ENCODE measurements around the gene TRIM47. TPM values are rescaled to one million over a fixed set of nuclear protein-coding genes. Genes with fewer than 3 reads are reported as not detected.

The TRIM47 gene
- polyA plus RNA-seq, 3 donors from 2014 or later: 3.2 to 4.0 (median 3.9) TPM

DNA sequence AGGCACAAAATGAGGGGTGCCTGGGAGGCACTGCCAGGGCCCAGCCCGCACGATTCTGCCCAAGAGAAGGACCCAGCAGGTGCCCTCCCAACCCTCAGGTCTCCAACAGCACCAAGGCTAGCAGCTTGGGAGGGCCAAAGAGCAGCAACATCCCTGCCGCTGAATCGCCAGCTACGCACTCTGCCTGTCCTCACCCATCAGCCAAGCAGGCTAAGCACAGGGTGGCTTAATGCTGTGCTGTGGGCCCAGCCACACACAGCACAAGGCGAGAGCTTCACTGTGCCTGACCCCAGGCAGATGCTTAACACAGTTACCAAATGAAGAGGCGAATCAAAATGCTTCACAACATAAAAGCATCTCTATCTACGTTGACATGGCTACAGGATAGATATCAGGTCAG is 36.9 kb upstream of the TRIM47 start:
- no peak for DNase-seq
- peaks cover 0 to 2% (median 0%) of the 10 kb centered on the region in 6 donors for H3K9me3 Mint-ChIP-seq
- peak overlapping the region in 1 of 6 donors; percentile 17 for H3K27ac Mint-ChIP-seq
- no peaks in the 10 kb centered on the region for H3K27me3 Mint-ChIP-seq (ENCODE audit: low read depth in 3 of 3)
- peaks cover 0 to 6% (median 4%) of the 10 kb centered on the region in 3 donors for H3K36me3 Mint-ChIP-seq
- H3K4me1 Mint-ChIP-seq: peaks cover 0 to 5% of the 10 kb centered on the region in 2 donors
- H3K4me3 Mint-ChIP-seq: no peak overlapping the region

DNA sequence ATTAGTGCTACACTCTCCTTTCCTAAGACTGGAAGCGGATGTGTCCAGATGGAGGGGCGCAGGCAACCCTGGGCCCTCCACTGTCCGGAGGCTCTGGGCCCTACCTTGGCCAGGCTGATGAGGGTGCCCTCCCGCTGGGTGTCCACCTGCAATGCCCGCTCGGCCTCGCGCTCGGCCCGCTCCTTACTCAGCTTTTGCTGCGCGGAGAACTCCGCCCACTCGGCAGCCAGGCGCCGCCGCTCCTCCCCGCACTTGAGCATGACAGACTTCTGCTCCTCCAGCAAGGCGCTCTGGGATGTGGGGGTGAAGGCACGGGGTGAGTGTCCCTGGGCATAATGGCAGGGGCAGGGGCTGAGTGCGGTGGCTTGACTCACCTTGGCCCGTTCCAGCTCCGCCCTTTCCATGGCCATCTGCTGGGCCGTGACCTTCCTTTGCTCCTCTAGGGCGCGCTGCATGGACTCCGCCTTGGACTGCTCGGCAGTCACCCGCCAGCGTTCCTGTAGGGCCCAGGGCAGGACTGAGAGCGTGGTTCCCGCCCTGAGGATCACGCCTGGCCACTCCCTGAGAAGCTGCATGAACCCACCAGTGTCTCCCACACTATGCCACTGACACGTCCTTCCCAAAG is 36.4 kb upstream of the TRIM47 start:
- H3K27me3 Mint-ChIP-seq (ENCODE audit: low read depth in 3 of 3): no peaks in the 10 kb centered on the region
- peaks cover 0 to 2% (median 0%) of the 10 kb centered on the region in 6 donors for H3K9me3 Mint-ChIP-seq
- no peak for DNase-seq
- H3K36me3 Mint-ChIP-seq: peaks cover 0 to 6% (median 4%) of the 10 kb centered on the region in 3 donors
- no peak overlapping the region for H3K4me3 Mint-ChIP-seq
- peaks cover 0 to 5% of the 10 kb centered on the region in 2 donors for H3K4me1 Mint-ChIP-seq
- H3K27ac Mint-ChIP-seq: no peak overlapping the region

DNA sequence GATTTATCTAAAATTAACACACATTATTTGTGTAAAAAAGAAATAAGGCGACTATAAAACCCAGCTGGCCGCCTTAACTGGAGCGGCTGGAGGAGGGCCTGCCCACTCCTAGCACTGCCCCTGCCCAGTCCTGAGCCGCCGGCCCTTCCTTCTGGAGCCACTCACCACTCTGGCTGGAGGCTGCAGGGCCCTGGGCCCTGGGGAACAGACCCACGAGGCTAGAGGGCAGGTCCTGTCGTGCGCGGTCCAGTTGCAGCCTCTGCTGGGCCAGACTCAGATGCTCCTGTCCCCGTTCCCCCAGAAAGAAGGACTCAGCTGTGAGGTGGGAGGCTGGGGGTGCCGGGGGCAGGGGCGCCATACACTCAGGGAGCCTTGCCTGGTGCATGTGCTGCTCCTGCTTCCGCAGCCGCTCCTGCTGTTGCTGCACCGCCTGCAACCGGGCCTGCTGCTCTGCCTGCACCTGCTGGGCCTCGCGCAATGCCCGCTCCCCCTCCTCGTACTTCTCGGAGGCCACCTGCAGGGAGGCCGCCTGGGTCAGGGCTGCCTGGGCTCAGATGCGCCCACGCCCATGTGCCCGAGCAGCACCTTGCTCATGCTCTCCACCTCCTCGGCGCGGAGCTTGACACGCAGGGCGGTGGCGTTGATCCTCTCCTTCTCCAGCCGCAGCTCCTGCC is 35.3 kb upstream of the TRIM47 start:
- no peaks in the 10 kb centered on the region for H3K27me3 Mint-ChIP-seq (ENCODE audit: low read depth in 3 of 3)
- H3K4me1 Mint-ChIP-seq: peaks cover 0 to 5% of the 10 kb centered on the region in 2 donors
- DNase-seq: no peak
- no peak overlapping the region for H3K27ac Mint-ChIP-seq
- peaks cover 0 to 4% (median 4%) of the 10 kb centered on the region in 3 donors for H3K36me3 Mint-ChIP-seq
- H3K4me3 Mint-ChIP-seq: no peak overlapping the region
- peaks cover 0 to 2% (median 0%) of the 10 kb centered on the region in 6 donors for H3K9me3 Mint-ChIP-seq

DNA sequence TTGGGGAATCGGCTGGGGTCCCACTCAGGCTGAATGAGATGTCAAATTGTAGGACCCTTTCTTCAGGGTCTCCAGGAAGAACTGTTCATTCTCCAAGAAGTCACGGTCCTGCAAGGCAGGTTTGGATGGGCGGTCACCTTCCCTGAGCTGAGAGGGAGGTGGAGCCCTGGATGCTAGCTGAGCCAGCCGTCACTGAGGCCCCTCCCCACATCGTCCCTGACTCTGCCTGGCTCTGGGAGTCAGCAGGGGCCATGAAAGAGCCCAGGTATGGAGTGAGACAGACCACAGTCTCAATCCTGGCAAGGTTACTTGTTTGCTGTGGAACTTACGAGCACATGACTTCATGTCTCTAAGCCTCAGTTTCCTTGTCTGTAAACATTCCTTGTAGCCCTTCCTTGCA is 32.3 kb upstream of the TRIM47 start:
- Mint-ChIP-seq H3K9me3 (peaks cover 0 to 2% (median 0%) of the 10 kb centered on the region in 6 donors), H3K27me3 (ENCODE audit: low read depth in 3 of 3) (peaks cover 0 to 2% (median 0%) of the 10 kb centered on the region in 3 donors), H3K4me1 (peaks cover 0 to 1% of the 10 kb centered on the region in 2 donors), H3K36me3 (no peaks in the 10 kb centered on the region), H3K27ac (no peak overlapping the region), H3K4me3 (no peak overlapping the region)
- no peak for DNase-seq

DNA sequence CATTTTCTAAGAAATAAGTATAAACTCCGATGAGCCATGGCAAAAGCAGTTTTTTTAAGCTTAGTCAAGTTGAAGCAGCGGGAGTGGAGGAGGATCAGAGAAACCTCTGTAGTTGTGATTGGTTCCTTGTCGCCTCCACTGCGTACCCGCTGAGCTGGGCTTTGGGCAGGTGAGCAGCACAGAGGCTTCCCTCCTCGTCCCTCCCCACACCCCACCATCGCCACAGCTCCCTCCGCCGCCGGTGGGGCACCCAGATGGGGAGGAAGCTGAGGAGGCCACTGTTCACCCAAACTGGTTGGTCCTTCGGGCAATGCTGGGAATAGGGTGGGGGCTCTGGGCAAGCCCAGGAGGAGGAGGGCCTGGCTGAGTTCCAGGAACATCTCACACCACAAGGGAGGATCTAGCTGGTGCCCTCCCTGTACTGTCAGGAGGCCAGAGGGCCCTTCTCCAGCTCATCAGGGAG is 31.5 kb upstream of the TRIM47 start:
- DNase-seq: no peak
- H3K4me1 Mint-ChIP-seq: peaks cover 0 to 4% of the 10 kb centered on the region in 2 donors
- no peak overlapping the region for H3K4me3 Mint-ChIP-seq
- no peaks in the 10 kb centered on the region for H3K36me3 Mint-ChIP-seq
- H3K9me3 Mint-ChIP-seq: peaks cover 0 to 2% (median 0%) of the 10 kb centered on the region in 6 donors
- no peak overlapping the region for H3K27ac Mint-ChIP-seq
- peaks cover 0 to 5% (median 0%) of the 10 kb centered on the region in 3 donors for H3K27me3 Mint-ChIP-seq (ENCODE audit: low read depth in 3 of 3)

DNA sequence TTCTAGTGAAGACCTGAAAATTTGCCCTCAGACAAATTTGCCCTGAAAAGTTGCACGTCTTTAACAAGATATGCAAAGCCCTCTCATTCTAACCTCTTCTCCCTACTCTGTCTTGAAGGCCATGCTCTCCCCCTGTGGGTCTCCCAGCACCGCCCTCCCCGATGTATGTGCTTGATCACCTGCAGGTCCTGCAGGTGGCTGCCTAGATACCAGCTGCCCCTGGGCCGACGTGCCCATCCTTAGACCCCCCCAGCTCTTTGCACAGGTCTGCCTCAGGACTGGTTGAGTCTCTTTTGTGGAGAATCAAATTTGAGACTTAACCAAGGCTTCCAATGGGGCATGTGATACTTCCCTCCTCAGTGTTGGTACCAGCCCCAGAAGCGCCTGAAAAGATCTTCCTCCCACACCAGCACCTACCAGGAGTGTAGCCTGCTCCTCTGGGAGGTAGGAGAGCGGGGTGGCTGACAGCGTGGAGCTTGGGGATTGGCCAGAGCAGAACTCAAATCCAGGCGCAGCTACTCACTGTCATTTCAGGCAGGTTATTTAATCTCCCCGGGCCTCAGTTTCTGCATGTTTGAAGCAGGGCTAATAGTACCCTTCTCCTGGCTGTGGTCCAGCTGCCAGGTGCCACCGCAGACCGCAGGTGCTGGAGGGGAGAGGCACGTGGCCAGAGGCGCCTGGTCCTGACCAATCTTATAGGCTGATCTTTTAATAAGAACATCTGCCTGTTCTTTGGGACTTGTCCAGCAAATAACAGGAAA is 30.9 kb upstream of the TRIM47 start:
- no peak for DNase-seq
- Mint-ChIP-seq H3K4me3 (peak overlapping the region in 1 of 5 donors; percentile 25), H3K36me3 (no peaks in the 10 kb centered on the region), H3K27ac (peak overlapping the region in 2 of 6 donors; percentile 49 to 76), H3K9me3 (peaks cover 0 to 2% (median 0%) of the 10 kb centered on the region in 6 donors), H3K4me1 (peaks cover under 1 to 5% of the 10 kb centered on the region in 2 donors), H3K27me3 (ENCODE audit: low read depth in 3 of 3) (peaks cover 0 to 5% (median 0%) of the 10 kb centered on the region in 3 donors)

DNA sequence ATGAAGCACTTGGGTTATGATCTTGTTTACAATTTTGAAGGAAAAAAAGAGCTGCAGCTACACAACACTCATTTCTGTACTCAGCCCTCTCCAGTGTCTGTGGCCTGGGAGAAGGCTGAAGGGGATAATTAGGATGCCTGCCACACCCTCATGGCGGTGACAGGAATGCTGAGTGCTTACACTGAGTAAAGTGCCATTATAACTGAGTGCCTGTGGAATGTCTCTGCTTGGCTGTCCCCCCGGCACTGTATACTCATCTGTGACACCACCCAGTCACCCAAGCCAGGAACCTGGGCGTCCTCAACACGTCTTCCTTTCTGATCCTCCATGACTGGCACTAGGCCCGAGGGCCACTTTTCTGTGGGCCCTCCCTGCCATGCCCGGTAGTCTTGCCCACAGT is 29.8 kb upstream of the TRIM47 start:
- no peak for DNase-seq
- Mint-ChIP-seq H3K27ac (peak overlapping the region in 1 of 6 donors; percentile 46), H3K27me3 (ENCODE audit: low read depth in 3 of 3) (peaks cover 0 to 5% (median 0%) of the 10 kb centered on the region in 3 donors), H3K36me3 (no peaks in the 10 kb centered on the region), H3K4me3 (no peak overlapping the region), H3K9me3 (peaks cover 0 to 2% (median 0%) of the 10 kb centered on the region in 6 donors), H3K4me1 (peaks cover 6 to 9% of the 10 kb centered on the region in 2 donors)

DNA sequence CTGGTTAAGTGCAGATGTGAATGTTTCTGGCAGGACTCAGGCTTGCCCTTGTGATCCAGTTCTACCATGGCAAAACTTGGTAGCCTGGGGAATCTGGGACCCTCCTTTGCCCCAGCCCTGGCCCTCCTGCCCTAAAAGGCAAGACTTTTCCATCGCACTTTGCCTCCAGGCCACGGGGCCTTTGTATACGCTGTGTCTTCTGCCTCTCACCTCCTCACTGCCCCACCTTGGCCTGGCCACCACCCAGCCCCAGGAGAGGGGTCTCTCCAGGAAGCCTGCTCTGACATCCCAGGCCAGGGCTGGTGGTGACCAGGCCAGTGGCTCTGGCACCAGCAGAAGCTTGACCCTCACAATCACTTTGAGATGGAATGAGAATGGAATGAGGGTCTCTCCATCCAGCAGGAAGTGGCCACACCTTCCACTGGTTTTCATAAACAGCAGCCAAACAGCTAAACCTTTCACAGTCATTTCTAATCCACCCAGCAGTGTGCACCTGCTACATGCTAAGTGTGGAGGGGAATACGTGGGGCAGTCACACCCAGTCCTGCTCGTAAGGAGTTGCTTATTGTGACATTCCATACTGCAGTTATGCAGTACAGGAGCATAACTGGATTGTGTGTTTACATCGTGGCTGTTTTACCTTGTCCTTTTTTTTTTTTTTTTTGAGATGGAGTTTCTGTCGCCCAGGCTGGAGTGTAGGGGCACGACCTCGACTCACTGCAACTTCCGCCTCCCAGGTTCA is 27.9 kb upstream of the TRIM47 start:
- H3K9me3 Mint-ChIP-seq: peaks cover 0 to 2% (median 0%) of the 10 kb centered on the region in 6 donors
- H3K4me1 Mint-ChIP-seq: peaks cover 6 to 9% of the 10 kb centered on the region in 2 donors
- peak overlapping the region in 3 of 5 donors; percentile 33 to 49 (median 41) for H3K4me3 Mint-ChIP-seq
- no peak for DNase-seq
- H3K36me3 Mint-ChIP-seq: no peaks in the 10 kb centered on the region
- H3K27me3 Mint-ChIP-seq (ENCODE audit: low read depth in 3 of 3): peaks cover 0 to 5% (median 0%) of the 10 kb centered on the region in 3 donors
- peak overlapping the region in 4 of 6 donors; percentile 16 to 45 (median 38) for H3K27ac Mint-ChIP-seq

DNA sequence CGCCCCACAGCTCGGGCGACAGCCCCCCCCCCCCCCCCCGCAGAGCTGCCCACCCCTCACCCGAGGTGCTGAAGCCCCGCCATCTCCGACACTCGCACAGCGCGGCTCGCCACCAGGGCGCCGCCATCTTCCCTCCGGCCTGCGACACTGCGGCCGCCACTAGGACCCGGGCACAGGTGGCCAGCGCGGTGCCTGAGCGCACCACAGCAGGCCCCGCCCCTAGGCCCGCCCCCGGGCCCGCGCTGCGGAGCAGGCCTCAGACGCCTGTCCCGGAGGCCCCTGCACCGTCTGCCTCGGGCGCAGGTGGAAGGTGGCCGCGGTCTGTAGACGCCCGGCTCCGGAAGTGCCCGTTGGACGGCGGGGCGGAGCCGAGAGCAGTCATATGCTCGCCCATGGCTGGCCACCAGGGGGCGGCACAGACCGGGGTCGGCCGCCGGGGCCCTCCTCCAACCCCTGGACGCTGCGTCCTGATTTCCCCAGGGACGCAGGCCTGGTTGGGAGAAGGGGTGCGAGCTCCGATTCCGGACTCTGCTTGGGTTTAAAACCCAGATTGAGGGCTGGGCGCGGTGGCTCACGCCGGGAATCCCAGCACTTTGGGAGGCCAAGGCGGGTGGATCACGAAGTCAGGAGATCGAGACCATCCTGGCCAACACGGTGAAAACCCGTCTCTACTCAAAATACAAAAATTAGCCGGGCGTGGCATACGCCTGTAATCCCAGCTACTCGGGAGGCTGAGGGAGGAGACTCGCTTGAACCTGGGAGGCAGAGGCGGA is 26.6 kb upstream of the TRIM47 start, which contains the start of gene MRPL38:
MRPL38 (minus strand) TSS at position 136 of the 773 bp plus-strand sequence; CDS start at position 127, 9 bp downstream.
- H3K36me3 Mint-ChIP-seq: no peaks in the 10 kb centered on the region
- peaks cover 0 to 5% (median 0%) of the 10 kb centered on the region in 3 donors for H3K27me3 Mint-ChIP-seq (ENCODE audit: low read depth in 3 of 3)

DNA sequence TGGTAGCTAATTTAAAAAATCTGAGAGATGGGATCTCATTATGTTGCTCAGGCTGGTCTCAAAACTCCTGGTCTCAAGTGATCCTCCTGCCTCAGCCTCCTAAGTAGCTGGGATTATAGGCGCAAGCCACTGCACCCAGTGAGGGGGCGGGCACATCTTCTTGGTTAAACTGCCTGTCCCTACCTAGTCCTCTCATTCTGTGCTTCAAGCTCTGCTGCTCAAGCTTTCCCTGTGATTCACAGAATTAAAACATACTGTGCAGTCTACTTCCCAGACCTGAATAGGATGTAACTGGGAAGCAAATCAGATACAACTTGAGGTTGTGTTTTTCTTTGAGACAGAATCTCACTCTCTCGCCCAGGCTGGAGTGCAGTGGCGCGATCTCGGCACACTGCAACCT is 24.0 kb upstream of the TRIM47 start:
- Mint-ChIP-seq H3K36me3 (peaks cover 0 to 3% (median 0%) of the 10 kb centered on the region in 3 donors), H3K27me3 (ENCODE audit: low read depth in 3 of 3) (peaks cover 0 to 3% (median 3%) of the 10 kb centered on the region in 3 donors), H3K9me3 (no peaks in the 10 kb centered on the region), H3K27ac (no peak overlapping the region), H3K4me3 (no peak overlapping the region), H3K4me1 (peaks cover 10 to 14% of the 10 kb centered on the region in 2 donors)
- DNase-seq: no peak

More for the DNA sequence above, 26.6 kb upstream of the TRIM47 start, which contains the start of gene MRPL38:
- peaks cover 6 to 9% of the 10 kb centered on the region in 2 donors for H3K4me1 Mint-ChIP-seq
- DNase-seq: peak; percentile 96 to 98 (median 97)
- peak within 1 kb of the TSS; percentile 80 to 93 (median 84) for H3K27ac Mint-ChIP-seq
- H3K4me3 Mint-ChIP-seq: peak within 1 kb of the TSS; percentile 84 to 92 (median 89)
- H3K9me3 Mint-ChIP-seq: no peaks in the 10 kb centered on the region

DNA sequence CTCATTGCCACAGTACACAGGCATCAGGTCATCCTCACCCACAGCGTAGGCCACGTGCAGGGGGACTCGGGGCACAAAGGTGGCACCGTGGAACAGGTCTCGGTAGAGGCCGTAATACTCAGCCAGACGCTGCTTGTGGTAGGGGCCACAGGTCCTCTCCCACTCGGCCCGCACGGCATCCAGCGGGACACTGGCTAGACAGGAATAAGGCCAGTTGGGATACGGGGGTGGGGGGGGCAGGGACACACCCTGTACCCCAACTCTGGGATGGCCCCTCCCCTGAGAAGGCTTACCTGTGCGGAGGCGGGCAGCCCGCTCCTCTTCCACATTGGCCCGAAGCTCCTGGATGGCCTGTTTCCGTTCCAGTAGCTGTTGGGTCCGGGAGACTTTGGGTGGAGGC is 23.3 kb upstream of the TRIM47 start:
- H3K4me3 Mint-ChIP-seq: no peak overlapping the region
- H3K9me3 Mint-ChIP-seq: no peaks in the 10 kb centered on the region

More for the DNA sequence above, 23.3 kb upstream of the TRIM47 start:
- Mint-ChIP-seq H3K27ac (no peak overlapping the region), H3K4me1 (peaks cover 12 to 14% of the 10 kb centered on the region in 2 donors), H3K27me3 (ENCODE audit: low read depth in 3 of 3) (peaks cover 0 to 3% (median 3%) of the 10 kb centered on the region in 3 donors), H3K36me3 (peaks cover 0 to 3% (median 0%) of the 10 kb centered on the region in 3 donors)
- no peak for DNase-seq

Measured in immature natural killer cell (primary cell).